Fibroblast of the conjunctiva (primary cell): ENCODE results near the gene SH3GL2.

ENCODE experiments used
- DNase-seq: peaks from one replicate; pipeline ENCODE4 v3.0.0-alpha.2; 2010; ENCODE audit warnings: low read depth

SH3GL2 gene

GRCh38 chr9:17578911-17579793, at the start of gene SH3GL2:
Gene SH3GL2, plus strand, starts transcription at chr9:17579066.
- DNase-seq = no peak

- DNase-seq = peak; percentile 24
Measured at GRCh38 chr9:17531642-17532254, 47.1 kb upstream of the SH3GL2 start.

- no peak for DNase-seq
Measured at GRCh38 chr9:17532461-17532860, 46.4 kb upstream of the SH3GL2 start.

- DNase-seq = no peak
Measured at GRCh38 chr9:17535176-17535575, 43.7 kb upstream of the SH3GL2 start.

GRCh38 chr9:17536027-17536426, 42.8 kb upstream of the SH3GL2 start:
- DNase-seq = no peak

- DNase-seq = no peak
Measured at GRCh38 chr9:17551023-17551422, 27.8 kb upstream of the SH3GL2 start.

- DNase-seq = no peak
Measured at GRCh38 chr9:17555362-17556054, 23.4 kb upstream of the SH3GL2 start.

GRCh38 chr9:17556255-17556654, 22.6 kb upstream of the SH3GL2 start:
- DNase-seq = no peak

GRCh38 chr9:17556935-17557334, 21.9 kb upstream of the SH3GL2 start:
- no peak for DNase-seq

GRCh38 chr9:17571825-17572224, 7.0 kb upstream of the SH3GL2 start:
- no peak for DNase-seq

GRCh38 chr9:17574342-17574741, 4.5 kb upstream of the SH3GL2 start:
- no peak for DNase-seq

GRCh38 chr9:17578577-17578910, 322 bp upstream of the SH3GL2 start:
- DNase-seq = no peak

GRCh38 chr9:17580119-17580518, 1.3 kb downstream of the SH3GL2 start:
- no peak for DNase-seq

- DNase-seq = no peak
Measured at GRCh38 chr9:17587113-17587512, 8.2 kb downstream of the SH3GL2 start.

- no peak for DNase-seq
Measured at GRCh38 chr9:17588395-17588794, 9.5 kb downstream of the SH3GL2 start.

- no peak for DNase-seq
Measured at GRCh38 chr9:17588941-17589340, 10.1 kb downstream of the SH3GL2 start.

- DNase-seq = no peak
Measured at GRCh38 chr9:17589771-17590170, 10.9 kb downstream of the SH3GL2 start.

GRCh38 chr9:17594961-17595360, 16.1 kb downstream of the SH3GL2 start:
- DNase-seq = no peak

- DNase-seq = no peak
Measured at GRCh38 chr9:17597977-17598376, 19.1 kb downstream of the SH3GL2 start.

- DNase-seq = no peak
Measured at GRCh38 chr9:17600962-17601593, 22.2 kb downstream of the SH3GL2 start.

- no peak for DNase-seq
Measured at GRCh38 chr9:17604556-17604955, 25.7 kb downstream of the SH3GL2 start.

GRCh38 chr9:17609312-17610005, 30.6 kb downstream of the SH3GL2 start:
- no peak for DNase-seq
